NCI-H1930 (cell line): Measurements from ENCODE around the gene TPST2.

Source experiments
- DNase-seq, 2 experiments: peaks; one replicate each; lab custom pipeline; 2025; lab: John Stamatoyannopoulos, UW

The TPST2 gene

DNA sequence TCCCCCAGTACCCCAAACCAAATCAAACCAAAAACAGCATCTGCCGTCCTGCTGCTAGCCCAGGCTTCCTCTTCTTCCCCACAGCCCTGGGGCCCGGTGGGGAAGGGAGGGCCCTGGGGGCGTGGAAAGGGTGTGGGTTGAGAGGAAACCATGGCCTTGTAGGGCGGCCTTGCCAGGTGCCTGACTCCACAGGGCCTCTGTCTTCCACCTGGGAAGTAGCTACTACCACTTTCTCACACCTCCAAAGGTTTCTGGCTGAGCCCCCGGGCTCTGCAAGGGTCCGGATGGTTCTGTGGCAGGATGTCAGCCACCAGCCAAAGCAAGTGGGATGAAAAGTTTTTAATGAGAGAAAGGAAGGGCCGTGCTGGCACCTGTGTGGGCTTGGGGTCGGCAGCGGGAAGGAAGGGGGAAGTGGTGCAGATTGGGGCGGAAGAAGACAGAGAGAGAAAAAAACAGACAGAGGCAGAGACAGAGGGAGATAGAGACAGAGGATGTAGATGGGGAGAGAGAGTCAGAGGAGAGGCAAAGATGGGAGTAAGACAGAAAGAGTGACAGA is 10.5 kb downstream of the TPST2 start:
- no peak for DNase-seq

DNA sequence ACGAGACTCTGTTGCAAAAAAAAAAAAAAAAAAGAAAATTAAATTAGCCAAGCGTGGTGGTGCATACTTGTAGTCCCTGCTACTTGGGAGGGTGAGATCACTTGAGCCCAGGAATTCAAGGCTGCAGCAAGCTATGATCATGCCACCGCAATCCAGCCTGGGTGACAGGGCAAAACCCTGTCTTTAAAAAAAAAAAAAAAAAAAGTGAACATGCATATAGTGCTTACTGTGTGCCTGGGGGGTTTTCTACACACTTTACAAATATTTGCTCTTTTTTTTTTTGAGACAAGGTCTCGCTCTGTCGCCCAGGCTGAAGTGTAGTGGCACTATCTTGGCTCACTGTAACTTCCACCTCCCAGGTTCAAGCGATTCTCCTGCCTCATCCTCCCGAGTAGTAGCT is 12.9 kb downstream of the TPST2 start:
- DNase-seq: no peak

DNA sequence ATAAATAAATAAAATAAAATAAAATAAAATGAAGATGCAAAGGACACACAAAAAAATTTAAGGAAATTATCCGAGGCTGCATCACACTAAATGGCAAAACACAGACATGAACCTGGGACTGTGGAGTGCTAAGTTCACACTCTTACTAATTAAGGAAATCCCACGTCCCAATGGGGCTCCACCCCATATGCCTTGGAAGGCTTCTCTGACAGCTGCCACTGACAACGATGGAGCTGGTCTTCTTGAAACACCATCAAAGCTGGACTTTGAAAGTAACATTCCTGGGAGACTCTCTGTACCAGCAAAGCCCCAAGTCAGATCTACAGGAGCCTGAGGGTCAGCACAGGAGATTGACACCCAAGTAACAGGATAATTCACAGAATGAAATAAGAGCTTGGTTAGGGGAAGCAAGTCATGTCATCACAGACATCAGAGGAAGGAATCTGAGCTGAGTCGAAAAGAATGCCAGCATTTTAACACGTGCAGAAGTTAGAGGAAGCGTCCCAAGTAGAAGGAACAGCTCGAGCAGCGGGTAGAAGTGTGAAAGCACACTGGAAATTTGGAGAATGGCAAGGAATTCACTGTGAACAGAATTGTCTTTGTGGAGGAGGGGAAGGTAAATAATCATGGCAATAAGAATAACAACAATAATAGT is 13.8 kb downstream of the TPST2 start:
- no peak for DNase-seq

DNA sequence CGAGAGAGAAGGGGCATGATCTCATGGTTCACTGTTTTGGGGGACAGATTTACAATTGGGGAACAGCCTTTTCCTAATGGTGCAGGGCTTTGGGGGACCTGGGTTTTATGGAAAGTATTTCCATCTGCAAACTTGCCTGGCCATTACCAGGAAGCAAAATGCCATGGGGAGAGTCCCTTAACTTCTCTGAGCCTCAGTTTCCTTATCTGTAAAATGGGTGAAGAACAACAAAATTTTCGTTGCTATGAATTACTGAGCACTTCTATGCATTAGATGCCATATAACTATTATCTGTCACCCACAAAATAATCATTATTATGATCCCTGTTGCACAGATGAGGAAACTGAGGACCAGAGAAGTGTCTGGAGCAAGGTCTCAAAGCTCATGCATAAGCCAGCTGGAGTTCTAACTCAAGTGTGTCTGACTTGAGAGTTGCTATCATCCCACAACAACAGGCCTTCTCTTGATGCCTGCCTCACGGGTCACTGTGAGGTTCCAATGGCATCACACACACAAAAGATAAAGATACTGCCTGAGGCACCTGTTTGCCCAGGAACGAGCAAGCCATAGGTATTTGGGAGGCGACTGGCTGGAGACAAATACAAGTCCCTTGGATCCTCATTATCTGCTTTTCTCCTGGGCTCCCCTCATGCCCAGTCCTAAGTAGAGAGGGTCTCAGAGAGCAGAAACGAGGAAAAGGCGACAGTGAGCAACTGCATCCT is 15.8 kb downstream of the TPST2 start:
- DNase-seq: no peak

DNA sequence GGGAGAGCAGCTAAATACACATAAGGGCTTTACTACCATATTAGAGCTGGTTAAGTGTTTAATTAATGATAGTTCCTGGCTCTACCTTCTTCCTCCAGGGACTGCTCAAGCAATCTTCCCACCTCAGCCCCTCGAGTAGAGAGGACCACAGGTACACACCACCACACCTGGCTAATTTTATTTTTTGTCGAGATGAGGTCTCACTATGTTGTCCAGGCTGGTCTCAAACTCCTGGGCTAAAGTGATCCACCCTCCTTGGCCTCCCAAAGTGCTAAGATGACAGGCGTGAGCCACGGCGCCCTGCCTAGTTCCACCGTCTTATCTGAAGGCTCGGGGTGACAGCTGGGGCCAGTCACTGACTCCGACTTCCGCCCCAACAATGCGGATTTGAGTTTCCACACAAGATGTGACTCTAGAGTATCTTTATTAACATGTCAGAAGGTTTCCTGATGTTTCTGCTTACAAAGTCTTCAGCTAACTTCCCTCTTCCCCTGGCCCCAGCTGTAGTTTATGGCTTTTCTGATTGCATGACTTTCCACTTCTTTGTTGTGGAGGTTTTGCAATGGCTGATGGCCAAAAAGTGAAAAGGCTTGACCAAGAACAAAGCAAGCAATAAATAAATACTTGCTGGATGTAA is 16.8 kb downstream of the TPST2 start:
- no peak for DNase-seq

DNA sequence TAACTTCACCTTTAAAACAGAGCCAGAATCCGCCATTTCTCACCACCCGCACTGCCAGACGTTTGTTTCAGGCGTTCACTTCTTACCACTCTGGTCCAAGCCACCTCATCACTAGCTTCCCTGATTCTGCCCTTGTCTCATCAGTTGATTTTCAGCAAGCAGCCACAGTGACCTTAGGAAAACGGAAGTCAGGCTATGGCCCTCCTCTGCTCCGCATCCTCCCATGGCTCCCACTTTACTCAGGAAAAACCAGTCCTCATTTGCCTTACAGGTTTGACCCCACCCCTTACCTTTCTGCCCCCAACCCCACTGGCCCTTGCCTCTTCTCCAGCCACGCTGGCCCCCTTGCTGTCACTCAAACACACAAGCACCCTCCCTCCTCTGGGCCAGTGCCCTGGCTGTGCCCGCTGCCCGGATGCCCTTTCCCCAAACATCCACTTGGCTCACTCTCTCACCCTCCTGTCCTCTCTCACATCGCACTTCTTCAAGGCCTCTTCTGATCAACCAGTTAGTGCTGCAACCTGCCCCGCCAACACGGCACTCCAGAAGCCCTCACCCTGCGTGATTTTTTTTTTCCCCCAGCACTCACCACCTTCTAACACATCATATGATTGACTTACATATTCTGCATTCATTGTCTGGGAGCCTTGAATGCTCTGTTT is 18.9 kb downstream of the TPST2 start:
- DNase-seq: no peak

DNA sequence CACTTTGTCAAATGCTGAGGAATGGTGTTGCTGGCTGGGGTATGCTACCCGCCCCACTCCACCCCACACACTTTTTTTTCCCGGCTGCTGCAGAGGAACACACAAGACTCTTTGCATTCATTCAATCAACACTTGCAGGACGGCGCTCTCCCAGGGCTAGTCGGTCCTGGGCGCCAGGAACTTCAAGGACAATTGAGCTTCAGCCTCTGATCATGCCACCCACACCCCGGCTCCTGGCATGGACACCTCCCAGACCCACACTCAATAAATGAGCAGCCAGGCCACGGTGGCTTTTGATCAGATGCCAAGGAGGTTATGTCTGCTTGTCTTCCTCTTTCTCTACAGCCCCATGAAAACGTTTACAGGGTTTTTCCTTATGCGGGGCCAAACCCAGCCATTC is 19.8 kb downstream of the TPST2 start:
- no peak for DNase-seq

DNA sequence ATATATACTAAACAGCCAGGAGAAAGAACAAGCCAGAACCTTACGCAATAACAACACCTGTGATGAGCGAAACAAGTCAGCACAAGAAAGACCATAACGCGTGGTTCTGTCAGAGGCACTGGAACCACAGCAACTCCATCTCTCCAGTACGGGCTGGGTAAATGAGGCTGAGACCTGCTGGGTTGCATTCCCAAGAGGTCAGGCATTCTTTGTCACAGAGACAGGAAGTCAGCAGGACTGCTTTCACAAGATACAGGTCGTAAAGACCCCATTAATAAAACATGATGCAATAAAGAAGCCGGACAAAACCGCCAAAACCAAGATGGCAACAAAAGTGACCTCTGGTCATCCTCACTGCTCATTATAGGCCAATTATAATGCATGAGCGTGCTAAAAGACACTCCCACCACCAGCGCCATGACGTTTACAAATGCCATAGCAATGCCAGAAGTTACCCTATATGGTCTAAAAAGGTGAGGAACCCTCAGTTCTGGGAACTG is 21.7 kb downstream of the TPST2 start:
- peak in 1 of 2 experiments; percentile 19 for DNase-seq

DNA sequence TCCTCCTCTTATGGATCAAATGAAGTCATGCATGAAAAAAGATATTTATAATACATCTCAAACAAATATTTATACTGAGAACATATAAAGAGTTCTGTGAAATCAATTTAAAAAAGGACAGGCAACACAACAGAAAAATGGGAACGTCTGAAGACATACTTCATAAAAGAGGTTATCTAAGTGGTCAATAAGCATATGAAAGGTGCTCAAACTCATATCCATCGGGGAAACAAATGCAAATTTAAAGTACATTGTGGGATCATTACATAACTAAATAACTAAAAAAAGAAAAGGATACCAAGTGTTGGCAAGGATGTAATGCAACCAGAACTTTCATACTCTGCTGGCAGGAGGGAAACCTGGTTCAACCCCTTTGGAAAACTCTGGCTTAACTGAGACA is 22.3 kb downstream of the TPST2 start:
- no peak for DNase-seq

DNA sequence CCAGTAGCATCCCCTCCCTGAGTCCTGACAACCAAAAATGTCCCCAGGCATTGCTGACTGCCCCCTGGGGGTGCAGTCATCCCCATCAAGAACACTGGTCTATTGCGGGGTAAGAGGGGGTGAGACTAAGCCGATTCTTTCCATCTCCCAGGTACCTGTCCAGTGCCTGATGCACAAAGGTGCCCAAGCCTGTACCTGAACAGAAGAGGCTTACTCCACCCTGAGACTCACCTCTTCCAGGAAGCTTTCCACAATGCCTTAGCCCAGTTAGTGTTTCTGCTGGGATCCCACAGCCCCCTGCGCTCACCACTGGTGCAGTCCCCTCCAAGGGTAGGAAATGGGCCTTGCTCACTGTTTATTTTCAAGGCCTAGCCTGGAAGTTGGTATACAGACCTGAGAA is 22.9 kb downstream of the TPST2 start:
- no peak for DNase-seq

DNA sequence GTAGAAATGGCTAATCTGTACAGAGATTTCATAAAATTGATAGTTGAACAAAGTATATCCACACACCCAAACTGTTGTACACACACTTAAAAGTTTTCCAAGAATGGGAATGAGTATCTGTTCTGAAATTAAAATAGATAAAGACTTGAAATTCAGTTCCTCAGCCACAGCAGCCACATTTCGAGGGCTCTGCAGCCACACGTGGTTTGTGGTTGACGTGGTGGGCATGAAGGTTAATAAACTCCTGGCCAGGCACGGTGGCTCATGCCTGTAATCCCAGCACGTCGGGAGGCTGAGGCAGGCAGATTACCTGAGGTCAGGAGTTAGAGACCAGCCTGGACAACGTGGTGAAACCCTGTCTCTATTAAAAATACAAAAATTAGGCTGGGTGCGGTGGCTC is 24.0 kb downstream of the TPST2 start:
- DNase-seq: no peak

DNA sequence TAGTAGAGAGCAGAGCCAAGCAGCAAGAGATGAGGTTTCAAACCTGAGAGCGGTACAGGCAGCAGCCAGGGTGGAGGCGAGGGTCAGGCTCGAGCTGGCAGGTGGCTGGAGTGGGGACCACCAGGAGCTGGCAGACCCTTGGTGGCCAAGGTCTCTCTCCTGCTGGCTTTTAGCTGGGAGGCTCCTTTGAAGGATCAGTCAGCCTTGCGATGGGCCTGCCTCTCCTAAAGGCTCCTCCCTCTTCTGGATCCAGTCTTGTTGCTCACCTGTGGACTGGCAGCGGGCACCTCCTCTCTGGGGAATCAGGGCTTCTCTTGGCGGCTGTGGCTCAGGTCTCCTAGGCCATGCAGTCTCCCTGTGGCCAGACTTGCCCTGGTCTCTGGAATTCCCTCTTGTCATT is 24.8 kb downstream of the TPST2 start:
- DNase-seq: no peak

DNA sequence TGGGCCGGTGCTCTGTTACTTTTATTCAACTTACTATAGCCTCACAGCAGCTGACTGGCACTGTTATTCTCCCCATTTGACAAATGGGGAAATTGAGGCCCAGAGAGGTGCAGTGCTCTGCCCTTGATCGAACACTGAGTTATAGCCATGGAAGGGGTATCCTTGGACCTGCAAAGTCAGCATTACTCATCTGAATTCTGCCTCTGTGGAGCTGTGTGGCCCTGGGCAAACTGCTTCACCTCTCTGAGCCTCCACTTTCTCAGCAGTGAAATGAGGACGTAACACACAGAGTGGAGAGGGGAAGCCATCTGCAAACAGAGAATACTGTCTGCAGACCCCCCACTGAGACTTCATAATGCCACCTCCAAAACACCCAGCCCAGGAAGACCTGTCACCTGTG is 25.3 kb downstream of the TPST2 start:
- DNase-seq: no peak

DNA sequence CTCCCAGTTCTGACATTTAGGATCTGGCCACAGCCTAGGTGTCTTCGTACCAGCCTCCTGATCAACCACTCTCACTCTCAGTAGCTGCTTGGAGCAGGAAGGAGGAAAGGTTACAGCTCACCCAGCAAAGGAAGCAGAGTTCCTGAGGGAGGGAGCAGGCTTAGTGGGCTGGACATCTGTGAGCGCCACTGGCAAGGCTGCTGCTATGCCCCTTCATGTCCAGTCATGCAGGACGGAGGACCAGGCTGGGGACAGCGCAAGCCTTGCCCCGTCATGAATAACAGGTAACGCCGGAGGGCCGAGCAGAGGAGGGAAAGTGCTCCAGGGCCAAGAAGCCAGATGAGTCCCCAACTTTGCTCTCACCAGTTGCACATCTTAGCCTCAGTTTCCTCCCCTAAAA is 25.8 kb downstream of the TPST2 start:
- DNase-seq: no peak

DNA sequence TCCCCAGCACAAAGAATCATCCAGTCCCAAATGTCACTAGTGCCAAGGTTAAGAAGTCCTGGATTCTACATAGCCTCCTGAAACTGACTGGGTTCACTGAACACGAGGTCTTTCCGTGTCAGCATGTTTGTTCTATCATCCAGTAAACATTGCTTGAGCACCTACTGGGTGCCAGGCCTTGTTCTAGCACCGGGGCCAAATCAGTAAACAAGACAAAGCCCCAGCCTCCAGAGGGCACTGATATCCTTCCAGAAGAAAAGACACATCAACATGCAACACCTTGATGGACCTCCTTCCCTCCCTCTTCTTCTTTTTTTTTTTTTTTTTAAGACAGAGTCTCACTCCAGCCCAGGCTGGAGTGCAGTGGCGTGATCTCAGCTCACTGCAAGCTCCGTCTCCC is 26.9 kb downstream of the TPST2 start:
- DNase-seq: no peak

DNA sequence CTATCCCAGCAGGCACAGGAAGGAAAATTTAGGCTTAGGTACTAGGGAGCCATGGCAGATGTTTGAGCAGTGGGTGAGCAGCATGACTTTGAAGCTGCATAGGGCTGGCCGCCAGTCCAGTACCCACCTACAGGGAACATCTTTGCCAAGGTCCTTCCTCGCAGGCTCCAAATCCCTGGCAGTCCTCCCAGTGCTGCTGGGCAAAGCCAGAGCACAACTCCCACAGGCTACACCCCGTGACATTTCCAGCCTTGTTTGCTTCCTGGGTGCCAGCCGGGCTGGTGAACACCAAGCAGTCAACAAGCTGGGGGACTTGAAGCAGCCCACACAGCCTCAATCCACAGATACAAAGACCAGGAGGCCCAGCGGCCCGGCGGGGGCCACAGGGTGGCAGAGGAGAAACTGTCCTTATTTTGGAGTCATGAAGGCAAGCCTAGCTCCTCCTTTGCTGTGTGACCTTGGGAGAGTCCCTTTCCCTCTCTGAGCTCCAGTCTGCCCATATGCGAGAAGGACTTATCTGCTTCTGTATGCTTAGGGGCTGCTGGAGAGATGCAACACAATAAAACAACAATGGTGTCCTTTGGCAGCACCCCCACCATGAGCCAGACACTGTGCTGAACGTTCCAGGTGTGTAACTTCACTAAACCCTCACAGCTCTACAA is 28.0 kb downstream of the TPST2 start:
- no peak for DNase-seq

DNA sequence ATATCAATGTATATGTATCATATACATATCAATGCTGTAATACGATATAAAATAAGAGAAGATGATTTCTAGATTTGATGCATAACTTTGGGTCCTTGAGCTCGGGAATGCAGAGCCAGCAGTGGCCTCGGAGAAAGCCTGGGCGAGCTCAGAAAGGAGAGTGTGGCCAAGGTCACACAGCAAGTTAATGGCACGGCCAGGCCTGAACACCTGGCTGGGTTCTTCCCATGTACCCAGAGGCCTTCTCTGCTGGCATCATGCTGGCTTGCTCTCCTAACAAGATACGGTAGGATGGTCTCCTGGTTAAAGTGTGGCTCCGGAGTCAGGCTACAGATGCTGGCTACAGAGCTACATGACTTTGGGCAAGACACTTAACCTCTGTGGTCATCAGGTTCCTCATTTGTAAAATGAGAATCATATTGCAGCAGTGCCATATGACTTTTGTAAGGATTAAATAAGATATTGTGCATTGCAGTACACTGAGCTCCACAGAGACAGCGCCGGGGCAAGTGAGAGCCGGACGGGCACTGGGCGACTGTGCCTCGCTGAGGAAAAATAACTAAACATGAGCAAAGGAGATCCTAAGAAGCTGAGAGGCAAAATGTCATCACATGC is 29.9 kb downstream of the TPST2 start:
- no peak for DNase-seq

DNA sequence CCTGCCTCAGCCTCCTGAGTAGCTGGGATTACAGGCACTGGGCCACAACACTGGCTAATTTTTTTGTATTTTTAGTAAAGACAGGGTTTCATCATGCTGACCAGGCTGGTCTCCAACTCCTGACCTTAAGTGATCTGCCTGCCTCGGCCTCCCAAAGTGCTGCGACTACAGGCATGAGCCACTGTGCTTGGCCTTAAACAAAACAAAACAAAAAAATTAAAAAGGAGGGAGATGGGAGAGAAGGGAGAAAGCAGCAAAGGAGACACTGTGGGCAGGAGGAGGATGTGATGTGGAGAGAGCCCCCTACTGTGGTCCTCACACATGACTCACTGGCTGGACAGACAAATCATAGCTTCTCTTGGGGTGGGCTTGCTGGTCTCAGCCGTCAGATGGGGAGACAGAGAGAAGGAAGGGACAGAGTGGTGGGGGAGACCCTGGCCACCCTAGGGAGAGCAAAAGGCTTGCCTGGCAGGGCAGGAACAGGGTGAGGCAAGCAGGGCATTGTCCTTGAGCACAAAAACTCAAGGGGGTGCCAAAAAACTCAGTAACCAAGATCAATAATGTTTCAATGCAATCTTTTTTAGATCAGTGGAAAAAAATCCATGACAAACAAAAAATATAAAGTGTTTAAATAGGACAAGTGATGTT is 31.6 kb downstream of the TPST2 start:
- DNase-seq: no peak

DNA sequence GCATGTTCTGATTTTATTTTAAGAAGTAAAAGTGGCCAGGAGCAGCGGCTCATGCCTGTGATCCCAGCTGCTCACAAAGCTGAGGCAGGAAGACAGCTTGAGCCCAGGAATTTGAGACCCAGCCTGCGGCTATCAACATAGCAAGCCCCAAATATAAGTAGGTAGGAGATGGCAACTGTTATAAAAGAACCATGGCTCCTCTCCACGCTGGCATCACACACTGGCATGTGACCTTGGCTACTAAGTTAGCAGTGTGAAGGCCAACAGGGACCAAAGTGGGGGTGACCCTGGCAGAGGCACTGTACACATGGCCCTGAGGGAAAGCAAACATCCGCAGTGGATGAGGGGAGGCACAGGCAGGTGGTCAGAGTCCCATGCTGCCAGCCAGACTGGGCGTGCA is 33.0 kb downstream of the TPST2 start:
- no peak for DNase-seq

DNA sequence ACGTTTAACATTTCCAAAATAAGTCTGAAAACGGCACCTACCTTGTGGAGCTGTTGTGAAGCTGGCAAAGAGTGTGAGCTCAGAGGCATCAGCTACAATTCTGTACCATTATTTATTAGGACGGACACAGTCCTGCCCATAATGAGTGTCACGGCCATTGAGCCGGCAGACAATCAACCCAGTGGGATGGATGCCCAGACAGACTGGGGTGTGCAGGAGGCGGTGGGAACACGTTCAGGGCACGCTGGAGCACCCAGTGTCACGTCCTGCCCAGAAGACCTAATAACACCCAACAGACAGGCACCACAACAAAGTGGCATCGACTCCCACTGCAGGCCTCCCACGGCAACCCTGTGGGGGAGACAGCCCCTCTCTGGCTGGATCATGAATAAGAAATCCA is 34.5 kb downstream of the TPST2 start:
- DNase-seq: no peak

DNA sequence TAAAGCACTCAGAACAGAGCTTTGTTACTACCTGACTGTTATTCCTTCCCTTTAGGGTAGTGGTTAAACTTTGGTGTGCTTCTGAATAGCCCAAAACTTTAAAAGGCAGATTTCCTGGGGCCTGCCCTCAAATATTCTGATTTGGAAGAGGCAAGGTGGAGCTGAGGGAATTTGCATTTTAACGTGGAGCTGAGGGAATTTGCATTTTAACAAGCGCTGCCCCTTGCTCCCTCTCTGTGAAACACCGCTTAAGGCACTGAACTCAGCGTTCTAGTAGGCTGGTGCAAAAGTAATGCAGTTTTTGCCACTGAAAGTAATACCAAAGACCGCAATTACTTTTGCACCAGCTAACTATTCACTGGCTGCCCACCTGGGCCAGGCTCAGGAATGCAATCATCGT is 35.0 kb downstream of the TPST2 start:
- DNase-seq: no peak
